K562 (cell line): ENCODE data around the gene CSF2. TPM values are rescaled to one million over a fixed set of nuclear protein-coding genes. Genes with fewer than 3 reads are reported as not detected.

Experiments used
- BCL6 ChIP-seq: fragments of 250-450 bp; sonication (Bioruptor Pico); IDR thresholded peaks from 2 replicates; pipeline ENCODE4 v1.4.0; 2020
- CEBPB ChIP-seq: fragments of 450-650 bp; IDR thresholded peaks from 2 replicates; pipeline ENCODE4 v1.6.1; 2016; ENCODE audit warnings: missing genetic modification characterization, missing compliant biosample characterization
- EHMT2 ChIP-seq: fragments of 450-650 bp; IDR thresholded peaks from 2 replicates; pipeline ENCODE4 v1.6.1; 2018; ENCODE audit warnings: antibody characterized with exemption
- ETV1 ChIP-seq: fragments of 450-650 bp; conservative IDR thresholded peaks from 2 replicates; pipeline ENCODE4 v1.6.1; 2016; ENCODE audit warnings: missing genetic modification characterization, control low read depth, low read depth, missing compliant biosample characterization
- EWSR1 ChIP-seq: fragments of 450-650 bp; IDR thresholded peaks from 2 replicates; pipeline ENCODE4 v1.6.1; 2018; ENCODE audit warnings: borderline replicate concordance, mild to moderate bottlenecking, low read depth, moderate library complexity; ENCODE audit not compliant: partially characterized antibody
- FOXJ2 ChIP-seq: fragments of 200-800 bp; sonication (Bioruptor generic); IDR thresholded peaks from 2 replicates; pipeline ENCODE4 v1.6.1; 2016; ENCODE audit warnings: missing genetic modification characterization, missing compliant biosample characterization
- KDM1A ChIP-seq, 2 experiments: fragments of 450-650 bp; IDR thresholded peaks; 2 replicates each; pipeline ENCODE4 v1.6.1; 2016; ENCODE audit warnings: mild to moderate bottlenecking in 2 of 2
- KDM2B ChIP-seq: fragments of 250-450 bp; sonication (Bioruptor Pico); IDR thresholded peaks from 2 replicates; pipeline ENCODE4 v1.8.0; 2021; ENCODE audit warnings: mild to moderate bottlenecking, moderate library complexity
- KLF13 ChIP-seq: fragments of 450-650 bp; IDR thresholded peaks from 2 replicates; pipeline ENCODE4 v1.6.1; 2016; ENCODE audit warnings: missing genetic modification characterization, low read depth, mild to moderate bottlenecking, missing compliant biosample characterization, moderate library complexity, borderline replicate concordance
- KLF6 ChIP-seq: fragments of 250-450 bp; sonication (Bioruptor Pico); IDR thresholded peaks from 2 replicates; pipeline ENCODE4 v1.4.0; 2020; ENCODE audit warnings: mild to moderate bottlenecking, moderate library complexity, borderline replicate concordance
- MCM7 ChIP-seq, 2 experiments: fragments of 450-650 bp; IDR thresholded peaks; 2 replicates each; pipeline ENCODE4 v1.6.1; 2016 to 2018
- MECOM ChIP-seq: fragments of 250-450 bp; sonication (Bioruptor Pico); IDR thresholded peaks from 2 replicates; pipeline ENCODE4 v1.8.0; 2022; ENCODE audit warnings: inconsistent platforms
- MTA1 ChIP-seq: fragments of 450-650 bp; IDR thresholded peaks from 2 replicates; pipeline ENCODE4 v1.6.1; 2017; ENCODE audit warnings: borderline replicate concordance
- PTBP1 ChIP-seq: fragments of 200-400 bp; formaldehyde crosslinking; IDR thresholded peaks from 2 replicates; pipeline ENCODE4 v1.6.1; 2017; ENCODE audit warnings: low read depth, low read length
- RBM39 ChIP-seq: fragments of 200-400 bp; formaldehyde crosslinking; optimal IDR thresholded peaks from 2 replicates; pipeline ENCODE3; 2018; ENCODE audit warnings: low read depth, low read length
- SETDB1 ChIP-seq: IDR thresholded peaks from one replicate; pipeline ENCODE4 v1.6.1; 2012; ENCODE audit warnings: low read length, control low read depth, inconsistent platforms
- SMAD1 ChIP-seq: fragments of 150-350 bp; IDR thresholded peaks from 2 replicates; pipeline ENCODE4 v1.6.1; 2014; ENCODE audit warnings: low read length, low read depth; ENCODE audit not compliant: partially characterized antibody
- SMARCA5 ChIP-seq: fragments of 450-650 bp; IDR thresholded peaks from 2 replicates; pipeline ENCODE4 v1.6.1; 2016
- TARDBP ChIP-seq: fragments of 450-650 bp; IDR thresholded peaks from 2 replicates; pipeline ENCODE4 v1.6.1; 2016
- TFAM ChIP-seq: fragments of 250-450 bp; sonication (Bioruptor Pico); conservative IDR thresholded peaks from 2 replicates; pipeline ENCODE4 v1.5.0; 2021; ENCODE audit warnings: mild to moderate bottlenecking, moderate library complexity
- ZKSCAN1 ChIP-seq: fragments of 150-350 bp; IDR thresholded peaks from 2 replicates; pipeline ENCODE4 v1.6.1; 2016; ENCODE audit warnings: low read depth, low read length
- ZKSCAN8 ChIP-seq: fragments of 200-800 bp; sonication (Bioruptor generic); IDR thresholded peaks from 2 replicates; pipeline ENCODE4 v1.6.1; 2016; ENCODE audit warnings: missing genetic modification characterization, missing compliant biosample characterization
- ZNF124 ChIP-seq: sonication (generic); formaldehyde crosslinking; IDR thresholded peaks from 2 replicates; pipeline ENCODE4 v1.8.1; 2022; ENCODE audit warnings: missing genetic modification reagents
- ZNF24 ChIP-seq: fragments of 450-650 bp; IDR thresholded peaks from 2 replicates; pipeline ENCODE4 v1.6.1; 2016
- ZNF3 ChIP-seq: fragments of 250-450 bp; sonication (Bioruptor Pico); IDR thresholded peaks from 2 replicates; pipeline ENCODE4 v1.5.0; 2021; ENCODE audit warnings: mild to moderate bottlenecking, moderate library complexity
- ZNF408 ChIP-seq: fragments of 250-450 bp; sonication (Bioruptor Pico); IDR thresholded peaks from 2 replicates; pipeline ENCODE4 v1.4.0; 2020; ENCODE audit warnings: low read depth, mild to moderate bottlenecking, moderate library complexity
- ZNF589 ChIP-seq: fragments of 200-800 bp; sonication (Bioruptor generic); IDR thresholded peaks from 2 replicates; pipeline ENCODE4 v1.6.1; 2016; ENCODE audit warnings: low read depth, missing genetic modification characterization, missing compliant biosample characterization
- ZNF780A ChIP-seq: fragments of 250-450 bp; sonication (Bioruptor Pico); IDR thresholded peaks from 2 replicates; pipeline ENCODE4 v1.5.0; 2021; ENCODE audit warnings: mild to moderate bottlenecking
- polyA plus RNA-seq, 8 experiments: library from polyadenylated mRNA; depleted of rRNA in 4 of 8; stranded (reverse) in 5 of 8; unstranded in 3 of 8; fragments of >200 nt; fragmentation: Nextera tagmentation in 2 of 8; fragmentation: Illumina TruSeq in 1 of 8; extraction: Ambion mirVana in 2 of 8; extraction: Trizol in 1 of 8; gene quantifications; 2 replicates each; pipeline versions ENCODE4 v1.2.1 to v1.2.3, GENCODE V29; 2011 to 2014; ENCODE audit warnings: inconsistent platforms in 1 of 8, missing spikeins in 1 of 8
- total RNA-seq, 7 experiments: library from RNA; depleted of rRNA in 6 of 7; stranded (reverse); fragments of >200 nt in 6 of 7; fragmentation: Illumina TruSeq in 2 of 7; extraction: Trizol in 2 of 7; gene quantifications; 2 replicates each; pipeline versions ENCODE4 v1.2.1 to v1.2.3, GENCODE V29; 2011 to 2021; ENCODE audit warnings: low replicate concordance in 1 of 7
- TF ChIP-seq, protein P1 (sequence below): fragments of 450-650 bp; formaldehyde crosslinking; IDR thresholded peaks from 2 replicates; pipeline ENCODE4 v1.4.0; 2022; ENCODE audit warnings: mild to moderate bottlenecking, moderate library complexity
- TF ChIP-seq, protein P2 (sequence below): fragments of 450-650 bp; formaldehyde crosslinking; IDR thresholded peaks from 2 replicates; pipeline ENCODE4 v1.4.0; 2022; ENCODE audit warnings: missing genetic modification characterization
- TF ChIP-seq, protein P3 (sequence below): conservative IDR thresholded peaks from 2 replicates; pipeline ENCODE4 v1.6.1; 2011; ENCODE audit warnings: low read depth, mild to moderate bottlenecking, low read length; ENCODE audit not compliant: control insufficient read depth

CSF2 gene
- total and polyA plus RNA-seq, 9 of the 15 experiments (the other 6 are each of a cell fraction or from before 2014, with no cell fraction given), result 0.25 to 0.29 TPM; not detected in 7

DNA sequence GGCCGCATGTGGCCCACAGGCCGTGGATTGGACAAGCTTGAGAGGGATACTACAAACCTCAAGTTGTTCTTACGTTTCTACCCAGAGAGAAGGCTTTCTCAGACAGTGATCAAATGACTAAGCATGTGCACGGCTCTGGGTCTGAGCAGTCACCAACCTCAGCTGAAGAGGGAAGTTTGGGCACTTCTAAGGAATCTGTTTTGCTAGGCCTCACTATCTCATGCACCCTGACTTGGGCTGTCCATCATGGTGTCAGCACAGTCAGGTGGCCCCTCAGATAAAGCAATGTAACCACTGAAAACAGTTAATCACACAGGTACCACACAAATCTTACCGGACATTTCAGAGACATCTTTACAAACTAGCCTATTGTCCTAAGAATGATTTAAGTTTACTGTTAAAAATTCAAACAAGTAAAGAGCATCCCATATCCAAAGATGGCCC is 24.6 kb downstream of the CSF2 start (continued):
- TF ChIP-seq ETV1 (tag) (peak; percentile 84), KLF6 (CRISPR knock-in tag) (peak; percentile 83; the same call in 1 of the 2 replicates), EHMT2 (peak; percentile 81; the same call in 1 of the 2 replicates), RBM39 (no peak), KDM1A (IDR thresholded peaks at IDR 0.05) (peak; percentile 100), KDM2B (CRISPR knock-in tag) (no peak), ZKSCAN1 (0 out of 2 replicates have a peak, but pooled peaks have one; percentile 31), EWSR1 (no peak), SMAD1 (peak; percentile 65), ZNF124 (no peak), ZNF589 (CRISPR knock-in tag) (peak; percentile 90), FOXJ2 (tag) (peak; percentile 65; the same call in 1 of the 2 replicates), ZNF408 (no peak), SETDB1 (no peak), TARDBP (peak; percentile 91; the same call in 1 of the 2 replicates), ZNF24 (peak; percentile 86), ZNF780A (no peak), MCM7 (IDR thresholded peaks at IDR 0.05) (no peak), MTA1 (peak; percentile 88), BCL6 (CRISPR knock-in tag) (no peak; the same call in 1 of the 2 replicates), ZNF3 (no peak), MECOM (CRISPR knock-in tag) (peak; percentile 95), SMARCA5 (no peak), CEBPB (no peak; the same call in 1 of the 2 replicates), ZKSCAN8 (CRISPR knock-in tag) (peak; percentile 76; the same call in 1 of the 2 replicates), PTBP1 (no peak), TFAM (no peak), KLF13 (peak; percentile 78; the same call in 1 of the 2 replicates)
- TF ChIP-seq, protein P1, sequence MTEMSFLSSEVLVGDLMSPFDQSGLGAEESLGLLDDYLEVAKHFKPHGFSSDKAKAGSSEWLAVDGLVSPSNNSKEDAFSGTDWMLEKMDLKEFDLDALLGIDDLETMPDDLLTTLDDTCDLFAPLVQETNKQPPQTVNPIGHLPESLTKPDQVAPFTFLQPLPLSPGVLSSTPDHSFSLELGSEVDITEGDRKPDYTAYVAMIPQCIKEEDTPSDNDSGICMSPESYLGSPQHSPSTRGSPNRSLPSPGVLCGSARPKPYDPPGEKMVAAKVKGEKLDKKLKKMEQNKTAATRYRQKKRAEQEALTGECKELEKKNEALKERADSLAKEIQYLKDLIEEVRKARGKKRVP (CRISPR knock-in tag), result peak; percentile 77; the same call in 1 of the 2 replicates
- TF ChIP-seq, protein P2, sequence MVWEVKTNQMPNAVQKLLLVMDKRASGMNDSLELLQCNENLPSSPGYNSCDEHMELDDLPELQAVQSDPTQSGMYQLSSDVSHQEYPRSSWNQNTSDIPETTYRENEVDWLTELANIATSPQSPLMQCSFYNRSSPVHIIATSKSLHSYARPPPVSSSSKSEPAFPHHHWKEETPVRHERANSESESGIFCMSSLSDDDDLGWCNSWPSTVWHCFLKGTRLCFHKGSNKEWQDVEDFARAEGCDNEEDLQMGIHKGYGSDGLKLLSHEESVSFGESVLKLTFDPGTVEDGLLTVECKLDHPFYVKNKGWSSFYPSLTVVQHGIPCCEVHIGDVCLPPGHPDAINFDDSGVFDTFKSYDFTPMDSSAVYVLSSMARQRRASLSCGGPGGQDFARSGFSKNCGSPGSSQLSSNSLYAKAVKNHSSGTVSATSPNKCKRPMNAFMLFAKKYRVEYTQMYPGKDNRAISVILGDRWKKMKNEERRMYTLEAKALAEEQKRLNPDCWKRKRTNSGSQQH, result peak; percentile 90; the same call in 1 of the 2 replicates
- TF ChIP-seq, protein P3, sequence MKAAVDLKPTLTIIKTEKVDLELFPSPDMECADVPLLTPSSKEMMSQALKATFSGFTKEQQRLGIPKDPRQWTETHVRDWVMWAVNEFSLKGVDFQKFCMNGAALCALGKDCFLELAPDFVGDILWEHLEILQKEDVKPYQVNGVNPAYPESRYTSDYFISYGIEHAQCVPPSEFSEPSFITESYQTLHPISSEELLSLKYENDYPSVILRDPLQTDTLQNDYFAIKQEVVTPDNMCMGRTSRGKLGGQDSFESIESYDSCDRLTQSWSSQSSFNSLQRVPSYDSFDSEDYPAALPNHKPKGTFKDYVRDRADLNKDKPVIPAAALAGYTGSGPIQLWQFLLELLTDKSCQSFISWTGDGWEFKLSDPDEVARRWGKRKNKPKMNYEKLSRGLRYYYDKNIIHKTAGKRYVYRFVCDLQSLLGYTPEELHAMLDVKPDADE, result peak; percentile 80
